Measurements from ENCODE around the gene SULT1C3. TPM values are rescaled to one million over a fixed set of nuclear protein-coding genes. Genes with fewer than 3 reads are reported as not detected.

Gene SULT1C3
- total and polyA plus RNA-seq, 2 of the 4 experiments (the other 2 are of a cell fraction): not detected

GRCh38 chr2:108253106-108253505 lies 13.3 kb downstream of the SULT1C3 start:
- Histone ChIP-seq H3K9me3 (ENCODE audit: control insufficient read depth, insufficient read depth, low read length) (no peaks in the 10 kb centered on the region), H4K20me1 (ENCODE audit: insufficient read depth, low read length) (no peaks in the 10 kb centered on the region), H3K79me1 (ENCODE audit: low read depth in 1 of 2, low read length in 2 of 2) (no peaks in the 10 kb centered on the region), H3K14ac (replicated peaks; ENCODE audit: low read depth, low read length) (no peak overlapping the region), H4K8ac (ENCODE audit: low read depth in 2 of 2, low read length in 2 of 2) (no peak overlapping the region), H2AFZ (replicated peaks; ENCODE audit: low read length, poor library complexity) (no peak overlapping the region), H3K4me2 (ENCODE audit: low read depth, low read length) (no peak overlapping the region), H2BK20ac (ENCODE audit: low read depth, low read length) (no peak overlapping the region), H3K18ac (ENCODE audit: low read depth, low read length) (no peak overlapping the region), H3K23ac (ENCODE audit: low read depth, low read length) (no peak overlapping the region), H2AK5ac (ENCODE audit: low read depth, low read length) (no peak overlapping the region), H2BK15ac (ENCODE audit: low read depth, low read length) (no peak overlapping the region), H3K36me3 (ENCODE audit: control insufficient read depth, insufficient read depth, low read length) (no peaks in the 10 kb centered on the region), H3K4ac (ENCODE audit: low read depth, low read length) (no peak overlapping the region), H4K91ac (ENCODE audit: insufficient read depth, low read depth, low read length) (no peak overlapping the region), H2BK120ac (ENCODE audit: low read depth, low read length) (no peak overlapping the region), H3K4me1 (ENCODE audit: control insufficient read depth, insufficient read depth, low read length) (no peaks in the 10 kb centered on the region), H3K27ac (ENCODE audit: insufficient read depth, low read length) (no peak overlapping the region), H3K56ac (ENCODE audit: extremely low read depth, insufficient read depth, low read length) (no peak overlapping the region), H4K5ac (ENCODE audit: low read depth, low read length) (no peak overlapping the region), H3K9me1 (ENCODE audit: insufficient read depth, low read length) (no peaks in the 10 kb centered on the region), H3K4me3 (ENCODE audit: insufficient read depth, low read depth, low read length) (no peak overlapping the region), H3K27me3 (ENCODE audit: control insufficient read depth, insufficient read depth, low read length) (peaks cover 5% of the 10 kb centered on the region), H2BK5ac (ENCODE audit: low read depth, low read length, poor library complexity, severe bottlenecking) (no peak overlapping the region), H2AK9ac (replicated peaks; ENCODE audit: low read depth, low read length, poor library complexity) (no peak overlapping the region), H3K9ac (ENCODE audit: low read depth, low read length) (no peak overlapping the region)
- DNase-seq (no peak), ATAC-seq (ENCODE audit: low read depth) (no peak)
- dilution Hi-C loops (cut with HindIII; ENCODE audit: low sequenced_read_pairs, unreplicated experiment) (no loop called here), in situ Hi-C loops (cut with MboI; ENCODE audit: low sequenced_read_pairs) (no loop called here), intact Hi-C loops (cut with micrococcal nuclease) (no loop called here)
- BruUV-seq (replicated peaks): no TSS peak
- CTCF ChIA-PET: no interaction called here
- POLR2A ChIA-PET (ENCODE audit: unreplicated experiment): no interaction called here
- WGBS, 2 experiments (ENCODE audit: extremely low coverage in 2 of 2, insufficient read length in 1 of 2): no CpG with 5 or more reads among the region's 1 CpG
- TF ChIP-seq MAZ (IDR thresholded peaks at IDR 0.05; ENCODE audit: borderline replicate concordance, low read depth, low read length): no peak
- no peak for TF ChIP-seq RCOR1 (IDR thresholded peaks at IDR 0.05; ENCODE audit: insufficient replicate concordance, low read length)
- TF ChIP-seq ELK1 (IDR thresholded peaks at IDR 0.05; ENCODE audit: borderline replicate concordance, low read depth, low read length): no peak
- TF ChIP-seq BHLHE40 (IDR thresholded peaks at IDR 0.05; ENCODE audit: low read depth, low read length): no peak
- TF ChIP-seq POLR2A (IDR thresholded peaks at IDR 0.05; ENCODE audit: low read depth, low read length): no peak
- TF ChIP-seq FOS (IDR thresholded peaks at IDR 0.05; ENCODE audit: low read depth, low read length): no peak
- TF ChIP-seq CEBPB (IDR thresholded peaks at IDR 0.05; ENCODE audit: low read depth, low read length): no peak
- TF ChIP-seq CHD1 (IDR thresholded peaks at IDR 0.05; ENCODE audit: low read depth, low read length): no peak
- no peak for TF ChIP-seq NFE2L2 (IDR thresholded peaks at IDR 0.05; ENCODE audit: low read depth, low read length)
- no peak for TF ChIP-seq CTCF (conservative IDR thresholded peaks at IDR 0.05; ENCODE audit: low read depth, low read length)

Data from IMR-90 (cell line).